ENCODE measurements around the gene NF2.
"Not testable (repeated sequence)": the region's sequence is repeated elsewhere in the genome, so short reads cannot be mapped to it uniquely, and the experiment has no call there.

Gene NF2

GRCh38 chr22:29581799-29582198, 21.6 kb upstream of the NF2 start:
- TF ChIP-seq CTCF (conservative IDR thresholded peaks at IDR 0.05), result no peak
- peak overlapping the region; percentile 75 for H3K27ac ChIP-seq

DNA sequence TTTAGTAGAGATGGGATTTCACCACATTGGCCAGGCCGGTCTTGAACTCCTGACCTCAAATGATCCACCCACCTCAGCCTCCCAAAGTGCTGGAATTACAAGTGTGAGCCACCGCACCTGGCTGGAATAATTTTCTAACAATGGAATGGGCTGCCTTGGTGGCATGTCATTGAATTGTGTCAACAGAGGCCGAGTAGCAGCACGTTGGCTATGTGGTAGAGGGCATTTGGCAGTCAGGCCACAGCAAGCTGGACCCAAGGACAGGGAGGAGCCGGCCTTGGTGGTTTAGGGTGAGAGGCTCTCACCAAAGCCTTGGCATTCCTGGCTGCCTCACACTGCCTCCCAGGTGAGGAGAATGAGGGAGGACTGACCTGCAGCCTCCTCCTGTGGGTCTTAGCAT, 18.5 kb upstream of the NF2 start:
- no peak overlapping the region for H3K27ac ChIP-seq
- no peak for TF ChIP-seq CTCF (conservative IDR thresholded peaks at IDR 0.05)

DNA sequence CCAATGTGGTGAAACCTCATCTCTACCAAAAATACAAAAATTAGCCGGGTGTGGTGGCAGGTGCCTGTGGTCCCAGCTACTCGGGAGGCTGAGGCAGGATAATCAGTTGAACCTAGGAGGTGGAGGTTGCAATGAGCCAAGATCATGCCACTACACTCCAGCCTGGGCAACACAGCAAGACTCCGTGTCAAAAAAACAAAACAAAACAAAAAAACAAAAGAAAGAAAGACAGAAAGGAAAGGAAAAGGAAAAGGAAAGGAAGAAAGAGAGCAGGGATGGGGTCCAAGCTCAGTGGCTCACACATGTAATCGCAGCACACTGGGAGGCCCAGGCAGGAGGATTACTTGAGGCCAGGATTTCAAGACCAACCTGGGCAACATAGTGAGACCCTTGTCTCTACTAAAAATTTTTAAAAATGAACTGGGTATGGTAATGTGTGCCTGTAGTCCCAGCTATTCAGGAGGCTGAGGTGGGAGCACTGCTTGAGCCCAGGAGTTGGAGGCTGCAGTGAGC, 17.2 kb upstream of the NF2 start:
- not testable (repeated sequence) for H3K27ac ChIP-seq

DNA sequence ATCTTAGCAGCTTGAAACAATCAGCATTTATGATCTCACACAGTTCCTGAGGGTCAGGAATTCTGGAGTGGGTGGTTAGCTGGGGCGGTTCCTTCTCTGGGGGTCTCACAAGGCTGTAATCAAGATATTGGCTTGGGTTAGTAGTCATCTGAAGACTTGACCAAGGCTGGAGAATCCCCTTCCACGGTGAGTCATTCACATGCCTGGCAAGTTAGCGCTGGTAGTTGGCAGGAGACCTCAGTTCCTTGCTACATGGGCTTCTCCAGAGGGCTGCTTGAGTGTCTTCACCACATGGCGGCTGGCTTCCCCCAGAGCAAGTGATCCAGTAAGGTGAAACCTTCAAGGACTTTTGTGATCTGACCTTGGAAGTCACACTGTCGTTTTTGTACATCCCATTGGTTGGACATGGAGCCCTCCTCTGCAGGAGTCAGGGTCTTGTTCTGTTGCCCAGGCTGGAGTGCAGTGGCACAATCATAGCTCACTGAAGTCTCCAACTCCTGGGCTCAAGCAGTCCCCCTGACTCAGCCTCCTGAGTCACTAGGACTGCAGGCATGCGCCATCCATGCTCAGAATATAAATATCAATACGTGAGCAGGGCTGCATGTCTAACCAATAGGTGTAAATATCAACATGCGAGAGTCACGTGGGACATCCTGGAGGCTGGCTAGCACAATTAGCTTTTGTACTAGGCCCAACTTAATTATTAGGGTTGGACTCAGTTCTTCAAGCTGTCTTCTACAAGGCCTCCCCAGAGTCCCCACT, 15.3 kb upstream of the NF2 start:
- TF ChIP-seq CTCF (conservative IDR thresholded peaks at IDR 0.05), result no peak
- no peak overlapping the region for H3K27ac ChIP-seq

DNA sequence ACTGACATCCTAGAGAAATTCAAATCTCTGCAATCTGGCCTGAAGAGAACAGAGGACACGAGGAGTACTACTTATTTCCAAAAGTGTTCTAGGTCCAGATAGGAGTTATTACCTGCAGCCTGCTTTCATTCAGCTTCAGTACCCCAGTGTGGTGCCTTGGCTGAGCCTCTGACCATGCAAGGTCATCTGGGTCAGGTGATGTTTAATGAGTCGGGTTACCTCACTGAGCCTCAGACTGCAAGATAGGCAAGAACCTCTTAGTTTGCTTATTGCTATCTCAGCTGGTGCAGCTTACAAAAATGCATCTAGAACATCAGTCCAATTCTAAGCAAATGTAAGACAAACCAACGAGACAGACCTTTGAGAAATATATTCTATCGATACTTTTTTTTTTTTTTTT, 9.5 kb upstream of the NF2 start:
- TF ChIP-seq CTCF (conservative IDR thresholded peaks at IDR 0.05), result no peak
- H3K27ac ChIP-seq, result no peak overlapping the region

DNA sequence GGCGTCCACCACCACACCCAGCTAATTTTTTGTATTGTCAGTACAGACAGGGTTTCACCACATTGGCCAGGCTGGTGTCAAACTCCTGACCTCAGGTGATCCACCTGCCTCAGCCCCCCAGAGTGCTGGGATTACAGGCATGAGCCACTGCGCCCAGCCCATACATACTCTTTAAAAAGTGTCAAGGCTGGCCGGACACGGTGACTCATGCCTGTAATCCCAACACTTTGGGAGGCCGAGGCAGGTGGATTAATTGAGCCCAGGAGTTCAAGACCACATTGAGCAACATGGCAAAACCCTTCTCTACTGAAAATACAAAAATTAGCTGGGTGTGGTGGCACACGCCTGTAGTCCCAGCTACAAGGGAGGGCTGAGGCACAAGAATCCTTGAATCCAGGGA, 9.0 kb upstream of the NF2 start:
- H3K27ac ChIP-seq, result not testable (repeated sequence)

DNA sequence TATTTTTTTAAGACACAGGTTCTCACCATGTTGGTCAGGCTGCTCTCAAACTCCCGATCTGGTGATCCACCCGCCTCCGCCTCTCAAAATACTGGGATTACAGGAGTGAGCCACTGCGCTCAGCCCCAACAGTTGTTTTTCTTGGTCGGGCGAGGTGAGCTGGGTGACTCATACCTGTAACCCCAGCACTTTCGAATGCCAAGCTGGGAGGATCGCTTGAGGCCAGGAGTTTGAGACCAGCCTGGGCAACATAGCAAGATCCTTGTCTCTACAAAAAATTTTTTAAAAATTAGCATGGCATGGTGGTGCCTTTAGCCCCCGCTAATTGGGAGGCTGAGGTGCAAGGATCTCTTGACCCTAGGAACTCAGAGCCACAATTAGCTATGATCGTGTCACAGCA, 7.0 kb upstream of the NF2 start:
- no peak overlapping the region for H3K27ac ChIP-seq
- TF ChIP-seq CTCF (conservative IDR thresholded peaks at IDR 0.05), result no peak

GRCh38 chr22:29597871-29598683, 5.4 kb upstream of the NF2 start:
- not testable (repeated sequence) for H3K27ac ChIP-seq

DNA sequence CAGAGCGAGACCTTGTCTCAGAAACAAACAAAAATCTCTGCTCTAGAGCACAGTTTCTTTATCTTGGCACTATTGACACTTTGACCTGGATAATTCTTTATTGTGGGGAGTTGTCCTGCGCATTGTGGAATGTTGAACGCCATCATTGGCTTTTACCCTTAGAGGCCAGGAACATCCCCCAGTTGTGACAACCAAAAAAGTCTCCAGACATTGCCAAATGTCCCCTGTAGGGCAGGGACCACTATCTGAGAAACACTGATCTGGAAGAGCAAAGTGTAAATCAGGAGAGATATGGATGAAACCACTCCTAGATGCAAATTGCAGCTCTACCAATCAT, 4.8 kb upstream of the NF2 start:
- no peak for TF ChIP-seq CTCF (conservative IDR thresholded peaks at IDR 0.05)
- H3K27ac ChIP-seq, result no peak overlapping the region

Data from VCaP (cell line).